Occipital lobe (tissue), 2 donors: ENCODE data around the gene STT3B. TPM values are rescaled to one million over a fixed set of nuclear protein-coding genes. Genes with fewer than 3 reads are reported as not detected.

Source experiments
- DNase-seq: peaks from one replicate; lab custom pipeline; 2025; lab: John Stamatoyannopoulos, UW
- total RNA-seq: library from RNA; depleted of rRNA; stranded (reverse); fragments of >200 nt; gene quantifications from one replicate; pipeline ENCODE4 v1.2.3, GENCODE V29; 2014

STT3B gene
- total RNA-seq, 1 donor from 2014 or later: 191 TPM

DNA sequence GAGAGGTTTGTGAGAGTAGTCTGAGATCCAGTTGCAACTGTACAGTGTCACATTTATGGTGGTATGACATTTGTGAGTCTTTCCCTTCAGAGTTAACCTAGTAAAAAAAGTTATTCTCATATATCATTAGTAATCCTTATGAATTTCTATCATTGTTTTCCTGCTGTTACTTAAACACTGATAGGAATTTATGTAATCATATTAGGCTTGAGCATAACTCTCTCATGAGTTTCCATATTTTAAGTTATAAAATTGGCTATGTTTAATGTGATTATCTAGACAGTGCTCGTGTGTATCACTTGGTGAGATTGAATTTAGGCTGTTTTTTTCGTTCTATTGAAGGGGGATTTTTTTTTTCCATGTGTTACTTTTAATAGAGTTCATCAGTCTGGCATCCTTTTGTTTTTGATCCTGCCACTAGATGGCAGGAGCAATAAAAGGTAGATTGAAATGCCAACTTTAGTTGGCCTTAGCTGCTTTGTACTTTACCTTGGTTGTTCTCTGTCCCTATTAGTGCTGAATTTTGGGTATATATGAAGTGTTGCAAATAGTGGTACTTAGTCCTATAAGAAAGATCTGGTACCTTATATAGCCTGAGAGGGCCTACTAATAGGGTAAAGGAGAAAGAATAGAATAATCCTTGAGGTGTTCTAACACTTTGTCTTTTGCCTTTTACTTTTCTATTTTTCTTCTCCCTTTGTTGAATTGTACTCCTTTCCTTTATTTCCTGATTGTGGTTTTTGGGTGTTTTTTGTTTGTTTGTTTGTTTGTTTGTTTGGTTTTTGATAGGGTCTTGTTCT lies 17.9 kb downstream of the STT3B start:
- no peak for DNase-seq

DNA sequence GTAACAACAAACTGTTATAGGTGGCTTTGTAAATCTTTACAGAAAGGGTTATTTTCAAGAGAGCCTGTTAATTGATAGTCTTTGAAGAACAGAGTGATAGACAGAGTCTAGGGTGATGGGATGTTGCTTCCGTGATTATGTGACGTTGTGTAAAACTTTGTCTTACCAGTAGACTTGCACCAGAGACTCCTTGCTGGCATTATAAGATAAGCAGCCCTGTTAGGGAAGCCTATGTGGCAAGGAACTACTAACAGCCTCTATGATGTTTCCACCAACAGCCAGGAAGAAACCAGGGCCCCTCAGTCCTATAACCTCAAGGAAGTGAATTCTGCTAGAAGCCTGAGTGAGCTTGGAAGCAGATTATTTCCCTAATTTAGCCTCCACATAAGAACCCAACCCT lies 18.9 kb downstream of the STT3B start:
- DNase-seq: no peak

DNA sequence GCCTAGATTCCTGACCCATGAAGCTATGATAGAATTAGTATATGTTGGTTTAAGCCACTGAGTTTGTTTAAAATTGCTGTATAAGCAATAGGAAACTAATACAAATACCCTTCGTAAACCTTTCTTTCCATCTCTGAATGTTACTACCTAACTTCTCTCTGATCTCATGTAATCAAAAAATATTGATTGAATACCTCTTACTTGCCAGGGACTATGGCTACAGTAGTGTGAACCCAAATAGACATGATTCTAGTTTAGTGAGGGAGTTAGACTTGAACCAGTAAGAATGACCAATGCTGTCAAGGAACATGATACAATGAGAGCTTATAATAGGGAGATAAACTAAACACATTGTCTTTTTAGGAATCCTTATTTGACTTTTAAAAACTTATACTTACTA lies 19.4 kb downstream of the STT3B start:
- no peak for DNase-seq

DNA sequence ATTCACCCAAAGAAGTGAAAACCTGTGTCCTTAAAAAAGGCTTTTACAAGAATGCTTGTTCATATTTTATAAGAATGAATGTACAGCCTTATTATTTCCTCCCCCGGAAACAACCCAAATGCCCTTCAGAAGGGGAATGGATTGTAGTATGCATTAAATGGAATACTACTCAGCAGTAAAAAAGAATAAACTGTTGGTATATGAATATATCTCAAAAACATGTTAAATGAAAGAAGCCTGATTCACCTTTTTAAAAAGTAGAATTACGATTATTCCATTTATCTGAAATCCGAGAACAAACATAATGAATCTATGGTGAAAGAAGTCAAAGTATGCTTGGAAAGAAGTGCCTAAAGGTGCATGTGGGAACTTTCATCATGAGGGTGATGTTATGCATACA lies 20.5 kb downstream of the STT3B start:
- no peak for DNase-seq

DNA sequence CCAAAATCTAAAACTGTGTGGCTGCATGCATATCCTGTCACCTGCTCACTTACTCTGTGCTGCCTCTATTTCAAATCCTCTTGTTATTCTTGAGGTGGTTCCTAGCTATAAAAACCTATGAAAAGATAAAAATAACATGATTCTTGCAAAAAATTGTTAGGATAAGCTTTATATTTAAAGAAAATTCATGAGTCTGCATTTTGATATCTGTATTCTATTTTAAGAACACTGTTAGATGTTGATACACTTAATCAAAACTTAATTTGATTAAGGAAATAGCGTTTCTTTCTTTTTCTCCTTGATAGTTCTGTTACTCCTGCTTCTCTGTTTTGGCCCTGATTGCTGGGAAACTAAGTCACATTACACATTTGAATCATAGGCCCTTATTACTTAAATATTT lies 22.5 kb downstream of the STT3B start:
- DNase-seq: no peak

DNA sequence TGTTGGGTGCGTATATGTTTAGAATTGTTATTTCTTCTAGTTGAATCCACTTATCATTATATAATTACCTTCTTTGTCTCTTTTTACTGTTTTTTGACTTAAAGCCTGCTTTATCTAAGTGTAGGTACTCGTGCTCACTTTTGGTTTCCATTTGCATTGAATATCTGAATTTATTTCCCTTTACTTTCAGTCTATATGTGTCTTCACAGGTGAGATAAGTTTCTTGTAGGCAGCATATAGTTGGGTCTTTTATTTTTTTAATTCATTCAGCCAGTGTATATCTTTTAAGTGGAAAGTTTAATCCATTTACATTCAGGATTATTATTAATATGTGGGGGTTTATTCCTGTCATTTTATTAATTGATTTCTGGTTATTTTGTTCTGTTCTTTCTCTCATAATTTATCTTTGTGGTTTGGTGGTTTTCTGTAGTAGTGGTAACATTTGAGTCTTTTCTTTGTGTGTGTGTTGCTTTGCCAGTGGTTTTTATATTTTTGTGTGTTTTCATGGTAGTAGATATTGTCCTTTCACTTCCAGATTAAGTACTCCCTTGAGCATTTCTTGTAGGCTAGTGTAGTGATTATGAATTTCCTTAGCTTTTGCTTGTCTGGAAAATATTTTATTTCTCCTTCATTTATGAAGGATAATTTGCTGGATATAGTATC lies 27.3 kb downstream of the STT3B start:
- no peak for DNase-seq

DNA sequence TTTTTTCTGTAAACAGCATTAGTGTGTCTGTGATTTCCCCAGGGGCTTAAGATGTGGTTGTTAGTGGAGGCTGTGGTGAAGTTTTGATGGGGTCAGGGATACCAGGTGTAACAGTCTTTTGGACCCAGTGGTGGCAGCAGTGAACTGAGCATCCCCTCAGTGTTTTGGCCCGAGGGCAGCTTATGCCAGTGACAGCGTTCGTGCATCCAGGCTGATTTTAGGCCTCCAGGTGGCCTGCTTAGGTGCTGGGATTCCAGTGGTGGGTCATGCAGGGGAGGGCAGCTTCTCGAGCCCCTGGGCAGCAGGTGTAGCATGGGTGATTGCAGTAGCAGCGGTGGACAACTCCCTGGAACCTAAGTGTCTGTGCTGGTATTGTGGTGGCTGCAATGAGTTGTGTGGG lies 29.2 kb downstream of the STT3B start:
- no peak for DNase-seq

DNA sequence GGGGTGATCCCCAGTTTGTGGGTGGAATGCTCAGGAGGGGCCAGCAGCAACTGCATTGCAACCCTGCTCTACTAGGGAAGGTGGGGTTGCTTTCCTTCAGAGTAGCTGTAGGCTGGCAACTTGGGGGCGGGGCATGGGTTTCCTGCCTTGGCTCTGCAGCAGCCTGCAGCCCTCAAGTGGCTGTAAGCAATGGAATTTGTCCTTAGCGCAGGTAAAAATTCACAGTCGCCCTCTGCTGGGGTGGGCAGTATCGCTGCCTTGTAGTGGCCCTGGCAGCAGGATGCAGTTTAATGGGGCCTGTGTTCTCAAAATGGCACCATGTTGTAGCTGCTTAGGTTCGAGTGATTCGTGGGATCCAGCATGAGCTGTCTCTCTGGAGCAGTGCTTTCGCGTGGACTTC lies 29.8 kb downstream of the STT3B start:
- no peak for DNase-seq

DNA sequence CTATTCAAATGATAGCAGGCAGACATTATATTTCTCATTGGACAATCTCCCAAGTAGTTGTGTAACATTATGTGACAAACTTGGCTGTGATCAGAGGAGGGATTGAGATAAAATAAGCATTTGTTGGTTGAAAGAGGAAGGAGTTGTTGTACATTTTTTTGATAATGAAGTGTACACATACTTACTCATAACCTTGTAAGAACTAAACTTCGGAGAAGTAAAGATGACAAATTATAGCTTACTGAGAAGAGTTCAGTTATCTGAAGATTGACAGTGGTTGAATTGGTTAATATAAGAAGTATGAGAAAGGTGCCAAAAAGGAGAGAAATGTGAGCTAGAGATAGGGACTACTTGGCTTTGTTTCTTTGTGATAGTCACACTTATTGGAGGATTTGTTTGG lies 32.6 kb downstream of the STT3B start:
- no peak for DNase-seq

DNA sequence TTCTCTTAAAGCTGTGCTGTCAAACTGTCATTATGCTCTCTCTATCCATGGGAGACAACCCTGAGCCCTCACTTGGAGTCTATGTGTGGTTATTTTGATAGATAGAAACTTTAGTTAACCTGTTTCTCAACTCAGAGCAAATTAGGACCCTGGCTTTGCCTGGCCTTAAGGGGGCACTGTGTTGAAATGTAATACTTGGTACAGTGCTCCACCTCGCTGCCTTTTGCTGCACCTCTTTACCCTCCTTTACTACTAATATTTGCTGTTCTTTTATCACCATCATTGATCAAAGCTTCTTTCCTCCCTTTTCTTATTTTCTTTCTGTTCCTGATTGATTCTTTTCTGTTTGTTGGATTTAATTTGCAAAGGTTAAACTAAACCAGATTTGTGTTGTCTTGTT lies 34.3 kb downstream of the STT3B start:
- no peak for DNase-seq

DNA sequence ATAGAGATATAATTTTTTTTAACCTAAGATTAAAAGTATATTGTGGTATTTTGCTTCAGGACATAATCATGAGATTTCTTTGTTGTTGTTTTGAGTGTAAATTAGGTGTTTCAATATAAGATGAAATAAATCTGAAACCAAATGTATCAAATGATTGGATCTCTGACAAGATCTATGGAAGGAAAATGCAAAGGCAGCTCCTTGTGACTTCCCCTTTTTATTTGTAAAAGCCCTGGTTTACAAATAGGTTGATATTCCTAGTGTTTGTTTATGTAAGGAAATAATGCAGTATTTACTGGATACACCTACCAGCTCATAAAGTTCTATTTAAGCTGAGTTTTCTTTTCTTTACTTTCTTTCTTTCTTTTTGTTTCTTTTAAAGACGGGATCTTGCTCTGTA lies 35.9 kb downstream of the STT3B start:
- DNase-seq: no peak

DNA sequence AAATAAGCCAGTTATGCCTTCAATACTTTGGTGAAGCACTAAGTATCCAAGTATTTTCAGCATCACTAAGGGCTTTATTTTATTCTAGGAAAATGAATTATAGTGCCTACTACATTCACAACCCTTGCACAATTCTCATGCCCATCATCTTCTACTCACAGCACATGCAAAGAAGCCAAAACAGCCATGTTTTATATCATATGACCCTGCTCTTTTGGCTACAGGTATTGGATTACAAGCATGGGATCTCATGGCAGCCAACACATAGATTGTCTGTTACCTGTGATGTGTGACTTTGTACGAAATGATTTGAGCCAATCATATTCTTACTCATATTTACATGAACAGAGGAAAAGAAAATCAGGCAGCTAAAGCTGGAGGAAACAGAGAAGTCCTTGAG lies 38.6 kb downstream of the STT3B start:
- no peak for DNase-seq

DNA sequence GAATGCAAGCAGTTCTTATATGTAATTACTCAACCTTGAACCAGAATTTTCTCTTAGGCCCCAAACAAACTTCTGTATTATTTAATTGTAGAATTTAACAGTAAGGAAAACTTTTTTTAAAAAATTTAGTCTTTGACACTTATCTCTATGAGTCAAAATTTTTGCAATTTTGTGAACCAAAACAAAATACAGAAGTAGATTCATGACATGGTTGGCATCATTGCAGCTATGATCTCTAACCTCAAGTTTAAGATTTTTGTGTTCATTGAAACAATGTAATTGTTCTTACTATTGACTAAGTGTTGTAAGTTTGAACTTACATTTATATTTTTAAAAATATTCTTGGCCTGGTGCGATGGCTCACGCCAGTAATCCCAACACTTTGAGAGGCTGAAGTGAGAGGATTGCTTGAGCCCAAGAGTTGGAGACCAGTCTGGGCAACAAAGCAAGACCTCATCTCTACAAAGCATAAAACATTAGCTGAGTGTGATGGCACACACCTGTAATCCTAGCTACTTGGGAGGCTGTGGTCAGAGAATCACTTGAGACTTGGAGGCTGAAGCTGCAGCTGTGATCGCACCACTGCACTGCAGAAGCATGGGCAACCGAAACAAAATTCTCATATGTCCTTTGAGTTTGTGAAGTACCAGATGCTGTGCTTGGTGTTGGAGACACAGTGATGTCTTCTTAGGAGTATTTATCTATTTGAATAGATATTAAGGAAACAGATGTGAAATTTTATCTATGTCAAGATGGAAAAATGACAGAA lies 39.7 kb downstream of the STT3B start:
- no peak for DNase-seq

DNA sequence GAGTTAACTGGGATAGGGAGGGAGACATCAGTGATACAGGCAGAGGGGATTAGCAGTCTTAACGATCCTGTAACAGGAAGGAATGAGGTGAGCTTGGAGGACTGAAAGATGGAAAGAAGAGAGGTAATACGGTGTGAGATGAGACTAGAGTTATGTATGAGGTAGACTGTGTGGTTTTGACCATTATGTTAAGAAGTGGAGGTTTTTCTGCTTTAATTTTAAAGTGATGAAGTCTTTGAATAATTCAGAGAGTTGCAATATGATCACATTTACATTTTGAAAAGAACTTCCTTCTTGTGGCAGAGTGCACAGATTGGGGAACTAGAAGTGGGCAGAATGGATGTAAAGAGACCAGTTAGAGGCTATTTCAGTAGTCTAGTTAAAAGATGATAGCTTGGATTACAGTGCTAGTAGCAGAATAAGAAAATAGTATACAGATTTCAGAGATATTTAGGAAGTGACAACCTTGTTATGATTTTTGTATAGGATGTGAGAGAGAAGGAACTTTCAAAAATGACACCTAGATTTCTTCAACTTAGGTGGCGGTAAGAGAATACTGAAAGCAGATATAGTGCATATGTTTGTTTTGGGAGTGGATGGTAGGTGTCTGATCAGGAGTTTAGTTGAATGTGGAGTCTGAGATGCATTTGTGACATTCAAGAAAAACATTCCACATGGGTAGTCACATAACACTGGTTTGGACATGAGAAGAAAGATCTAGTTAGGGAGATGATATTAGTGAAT lies 40.5 kb downstream of the STT3B start:
- no peak for DNase-seq

DNA sequence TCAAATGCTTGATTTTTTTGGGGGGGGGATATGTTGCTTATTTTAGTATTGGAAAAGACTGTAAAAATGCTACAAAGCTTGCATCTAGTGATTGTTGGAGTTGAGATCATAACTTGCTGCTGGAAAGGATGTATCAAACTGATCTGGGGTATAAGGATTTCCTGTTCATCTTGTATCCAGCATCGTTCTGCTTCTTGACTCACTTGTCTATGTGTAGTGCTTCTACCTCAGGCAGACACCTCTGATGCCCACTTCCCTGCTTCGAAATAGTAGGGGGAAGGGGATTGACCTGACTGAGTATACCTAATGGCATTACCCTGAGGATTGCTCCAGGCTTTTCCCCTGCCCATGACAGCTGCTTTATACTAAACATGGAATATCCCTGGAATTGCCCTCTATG lies 42.7 kb downstream of the STT3B start:
- DNase-seq: no peak

DNA sequence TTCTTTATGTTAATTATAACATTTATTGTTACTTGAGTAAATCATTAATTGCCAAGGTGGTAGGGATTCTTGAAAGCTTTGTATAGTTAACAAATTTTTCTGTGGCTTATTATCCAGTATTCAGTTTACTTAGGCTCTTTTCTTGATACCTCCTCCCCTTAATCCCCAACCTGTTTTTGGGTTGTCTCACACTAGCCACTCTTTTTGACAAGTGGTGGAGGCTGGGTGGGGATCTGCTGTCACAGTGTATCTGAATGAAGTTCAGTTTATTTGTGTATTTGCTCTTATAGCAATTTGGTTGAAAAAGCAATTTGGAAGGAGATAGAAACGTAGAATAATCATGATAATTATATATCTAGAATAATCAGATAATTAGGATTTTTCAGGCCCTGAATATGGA lies 43.8 kb downstream of the STT3B start:
- no peak for DNase-seq

DNA sequence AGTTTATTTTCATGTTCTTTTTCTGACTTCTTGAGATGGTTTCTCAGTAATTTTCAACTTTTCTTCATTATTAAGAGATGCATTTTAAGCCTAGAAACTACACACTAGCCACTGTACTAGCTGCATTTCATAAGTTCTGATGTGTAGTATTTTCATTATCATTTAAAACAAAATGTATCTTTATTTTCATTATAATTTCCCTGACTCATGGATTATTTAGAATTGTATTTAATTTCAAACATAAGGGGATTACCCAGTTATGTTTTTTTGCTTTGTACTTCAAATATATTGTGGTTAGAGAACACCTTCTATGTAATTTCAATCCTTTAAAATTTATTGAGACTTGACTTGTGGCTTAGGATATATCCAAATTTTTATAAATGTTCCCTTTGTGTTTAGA lies 44.5 kb downstream of the STT3B start:
- DNase-seq: no peak

DNA sequence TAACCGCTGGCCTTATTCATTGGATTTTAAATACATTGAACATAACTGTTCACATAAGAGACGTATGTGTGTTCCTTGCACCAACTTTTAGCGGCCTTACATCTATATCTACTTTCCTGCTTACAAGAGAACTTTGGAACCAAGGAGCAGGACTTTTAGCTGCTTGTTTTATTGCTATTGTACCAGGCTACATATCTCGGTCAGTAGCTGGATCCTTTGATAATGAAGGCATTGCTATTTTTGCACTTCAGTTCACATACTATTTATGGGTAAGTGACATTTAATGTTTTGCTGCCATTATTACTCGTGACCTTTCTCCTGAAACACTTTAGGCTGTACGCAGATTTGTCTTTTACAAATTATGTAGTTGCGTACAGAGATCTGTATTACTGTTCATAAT lies 47.1 kb downstream of the STT3B start:
- no peak for DNase-seq

DNA sequence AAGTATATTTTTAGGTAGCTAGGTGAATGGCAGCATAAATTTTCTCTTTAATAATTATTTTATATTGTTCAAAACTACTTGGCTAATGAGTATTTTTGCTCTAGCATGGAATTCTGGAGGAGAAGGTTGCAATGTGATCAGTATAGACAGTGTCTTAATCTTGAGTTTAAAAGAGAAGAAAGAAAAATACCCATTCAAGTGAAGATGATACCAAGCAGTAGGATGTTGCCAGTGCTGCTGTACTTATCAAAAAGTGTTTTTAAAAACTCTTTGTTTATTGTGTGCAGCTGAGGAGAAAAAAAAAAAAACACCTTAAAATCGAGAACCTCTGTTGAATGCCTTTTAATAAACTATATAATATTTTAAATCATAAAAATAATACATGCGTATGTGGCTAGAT lies 47.9 kb downstream of the STT3B start:
- DNase-seq: no peak

DNA sequence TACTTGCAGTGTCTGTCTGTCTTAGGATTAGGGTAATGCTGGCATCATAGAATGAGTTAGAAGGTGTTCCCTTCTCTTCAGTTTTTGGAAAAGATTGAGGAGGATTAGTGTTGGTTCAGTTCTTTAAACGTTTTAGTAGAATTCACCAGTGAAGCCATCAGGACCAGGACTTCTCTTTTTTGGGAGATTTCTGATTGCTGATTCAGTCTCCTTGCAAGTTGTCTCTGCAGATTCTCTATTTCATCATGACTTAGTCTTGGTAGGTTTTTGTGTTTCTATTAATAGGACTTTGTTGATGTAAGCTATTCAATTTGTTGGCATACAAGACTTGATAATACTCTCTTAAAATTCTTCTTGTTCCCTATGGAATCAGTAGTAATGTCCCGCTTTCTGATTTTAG lies 48.9 kb downstream of the STT3B start:
- DNase-seq: no peak

DNA sequence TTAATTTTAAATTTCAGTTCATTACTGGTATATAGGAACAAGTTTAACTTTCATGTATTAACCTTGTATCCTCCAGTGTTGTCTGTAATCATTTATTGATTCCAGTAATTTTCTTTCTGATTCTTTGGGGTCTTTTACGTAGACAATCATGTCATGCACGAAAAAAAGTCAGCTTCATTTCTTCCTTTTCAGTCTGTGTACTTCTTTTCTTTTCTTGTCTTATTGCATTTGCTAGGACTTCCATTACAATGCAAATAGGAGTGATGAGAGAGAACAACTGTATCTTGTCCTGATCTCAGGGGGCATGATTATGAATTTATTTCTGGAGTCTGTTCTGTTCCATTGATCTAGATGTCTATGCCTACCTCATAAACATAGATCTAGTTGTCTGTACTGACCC lies 56.5 kb downstream of the STT3B start:
- DNase-seq: no peak

DNA sequence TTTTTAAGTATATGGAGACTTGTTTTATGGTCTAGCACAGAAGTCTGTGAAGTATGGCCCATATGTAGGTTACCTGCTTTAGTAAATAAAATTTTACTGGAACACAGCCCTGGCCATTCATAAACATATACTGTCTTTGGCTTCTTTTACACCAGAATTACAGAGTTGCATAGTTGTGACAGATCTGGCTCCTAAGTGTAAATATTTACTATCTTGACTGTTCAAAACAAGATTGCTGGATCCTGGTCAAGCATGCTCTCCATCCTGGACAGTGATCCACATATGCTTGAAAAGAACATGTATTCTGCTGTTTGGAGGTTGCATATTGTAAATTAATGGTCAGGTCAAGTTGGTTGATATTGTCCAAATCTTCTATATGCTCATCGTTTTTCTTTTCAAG lies 57.9 kb downstream of the STT3B start:
- DNase-seq: no peak
